Calu3 (cell line): ENCODE measurements around the gene TAOK1. TPM values are rescaled to one million over a fixed set of nuclear protein-coding genes. Genes with fewer than 3 reads are reported as not detected.

Experiments
- BruUV-seq: library from RNA; stranded (reverse); fragments of 400-500 nt; replicated peaks from 2 replicates; lab custom pipeline; 2021; lab: Mats Ljungman, UMichigan
- CTCF ChIA-PET: fragments of 300-600 bp; sonication (Branson Sonifier 250); formaldehyde crosslinking; loops from one replicate; lab custom pipeline; 2022; ENCODE audit warnings: antibody characterized with exemption; lab: Charles Lee
- DNase-seq: peaks from one replicate; pipeline ENCODE4 v3.0.0; 2022
- H3K27ac Mint-ChIP-seq: one replicate; pipeline ENCODE4 v1.8.0; 2022; ENCODE audit warnings: mixed read lengths; ENCODE audit not compliant: unreplicated experiment
- H3K27me3 Mint-ChIP-seq: one replicate; pipeline ENCODE4 v1.8.0; 2022; ENCODE audit warnings: mixed read lengths; ENCODE audit not compliant: unreplicated experiment
- H3K36me3 Mint-ChIP-seq: one replicate; pipeline ENCODE4 v1.8.0; 2022; ENCODE audit warnings: mild to moderate bottlenecking, moderate library complexity, mixed read lengths; ENCODE audit not compliant: insufficient read depth, unreplicated experiment
- H3K4me1 Mint-ChIP-seq: one replicate; pipeline ENCODE4 v1.8.0; 2022; ENCODE audit warnings: mild to moderate bottlenecking, low read depth, mixed read lengths; ENCODE audit not compliant: unreplicated experiment
- H3K4me3 Mint-ChIP-seq: one replicate; pipeline ENCODE4 v1.8.0; 2022; ENCODE audit warnings: mild to moderate bottlenecking, low read depth, moderate library complexity, mixed read lengths; ENCODE audit not compliant: unreplicated experiment
- H3K9me3 Mint-ChIP-seq: one replicate; pipeline ENCODE4 v1.8.0; 2022; ENCODE audit warnings: low read depth, mixed read lengths; ENCODE audit not compliant: unreplicated experiment
- intact Hi-C: fragments of 100-400 bp; cut with micrococcal nuclease; formaldehyde crosslinking; loops from one replicate; pipeline ENCODE4 v1.10.0; 2022; ENCODE audit not compliant: unreplicated experiment
- total RNA-seq: library from RNA; stranded (reverse); gene quantifications from 2 replicates; pipeline ENCODE4 v1.2.3, GENCODE V29; 2022
- TF ChIP-seq, protein P1 (sequence below): fragments of 200-600 bp; IDR thresholded peaks from one replicate; pipeline ENCODE4 v1.8.0; 2022; ENCODE audit warnings: antibody characterized with exemption; ENCODE audit not compliant: unreplicated experiment

The TAOK1 gene
- total RNA-seq, 1 experiment from 2014 or later, result 78.1 TPM

DNA sequence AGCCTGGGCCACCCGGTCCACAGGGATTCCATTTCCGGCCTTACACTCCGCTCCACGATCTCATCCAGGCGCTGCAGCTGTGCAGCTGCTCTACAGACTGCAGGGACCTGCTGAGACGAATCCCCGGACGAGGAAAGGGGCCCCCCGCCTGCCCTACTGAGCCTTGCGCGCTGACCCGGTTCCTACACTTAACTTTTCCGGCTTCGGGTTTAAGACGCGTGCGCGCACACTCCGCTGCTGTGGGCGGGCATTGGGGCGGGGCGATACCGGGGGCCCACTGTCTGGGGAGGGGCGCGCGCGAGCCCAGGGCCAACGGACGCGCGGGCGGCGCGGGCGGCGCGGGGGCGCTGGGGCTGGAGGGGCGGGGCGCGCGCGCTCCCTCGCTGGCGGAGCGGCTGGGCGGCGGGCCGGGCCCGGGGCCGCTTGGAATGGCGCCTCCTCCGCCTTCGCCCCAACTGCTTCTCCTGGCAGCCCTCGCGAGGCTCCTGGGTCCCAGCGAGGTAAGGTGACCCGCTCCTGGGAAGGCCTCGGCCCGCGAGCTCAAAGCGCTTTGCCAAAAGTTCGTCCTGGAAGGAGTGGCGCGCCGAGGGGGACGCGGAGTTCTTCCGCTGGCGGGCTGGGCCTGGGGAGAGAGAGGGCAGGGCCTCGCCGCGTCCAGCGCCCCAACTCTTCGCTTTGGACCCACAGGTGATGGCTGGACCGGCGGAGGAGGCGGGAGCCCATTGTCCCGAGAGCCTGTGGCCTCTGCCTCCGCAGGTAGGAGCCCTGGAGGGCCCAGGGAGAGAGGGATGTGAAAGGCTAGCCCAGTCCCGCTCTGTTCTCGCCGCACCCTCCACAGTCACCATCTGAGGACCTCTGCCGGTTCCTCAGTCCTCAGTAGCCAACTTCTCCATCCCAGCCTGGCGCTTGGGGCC is 178.4 kb downstream of the TAOK1 start, which contains the start of gene TP53I13:
Gene TP53I13, plus strand, starts transcription at position 371 of the 914 bp plus-strand sequence. Its CDS starts 58 bp downstream, at position 429.
- CTCF ChIA-PET, result interaction anchor here (1.8 to 2.6 kb wide), 2 partner anchors 23 to 49 kb away, joined by 5 to 7 read pairs; no protein-coding TSS in a partner anchor

DNA sequence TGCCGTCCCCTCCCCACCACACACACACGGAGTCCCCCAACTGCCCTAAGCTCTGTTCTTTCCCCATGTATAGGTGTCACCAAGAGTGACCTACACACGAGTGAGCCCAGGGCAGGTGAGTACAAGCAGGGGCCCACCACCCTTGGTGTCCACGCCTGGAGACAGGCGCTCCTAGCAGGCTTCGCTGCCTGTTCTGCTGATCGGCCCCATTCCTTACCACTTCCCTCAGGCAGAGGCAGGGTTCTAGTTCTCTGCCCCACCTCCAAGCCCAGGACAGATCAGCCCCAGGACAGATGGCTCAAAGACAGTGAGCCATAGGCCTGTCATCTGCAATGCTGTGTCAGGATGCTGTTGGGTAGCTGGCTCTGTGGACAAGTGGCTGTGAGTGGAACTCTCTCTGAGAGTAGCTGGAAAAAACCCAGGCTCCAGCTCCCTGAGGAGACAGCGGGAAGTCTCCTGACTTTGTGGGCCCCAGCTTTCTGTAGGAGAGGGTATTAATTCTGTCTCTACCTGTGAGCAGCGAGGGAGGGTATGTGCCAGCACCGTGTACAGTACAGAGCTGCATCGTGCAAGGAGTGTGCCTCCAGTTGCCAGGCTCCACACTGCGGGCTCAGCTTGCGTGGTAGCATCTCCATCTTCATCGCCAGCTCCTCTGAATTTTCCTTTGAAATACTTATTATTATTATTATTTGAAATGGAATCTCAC is 179.2 kb downstream of the TAOK1 start:
- no peaks in the 10 kb centered on the region for H3K4me1 Mint-ChIP-seq
- CTCF ChIA-PET, result interaction anchor here (1.8 to 2.6 kb wide), 2 partner anchors 22 to 48 kb away, joined by 5 to 7 read pairs; no protein-coding TSS in a partner anchor
- H3K27me3 Mint-ChIP-seq, result no peaks in the 10 kb centered on the region
- no peak for DNase-seq
- TSS peak; percentile 17 for BruUV-seq
- TF ChIP-seq, protein P1, sequence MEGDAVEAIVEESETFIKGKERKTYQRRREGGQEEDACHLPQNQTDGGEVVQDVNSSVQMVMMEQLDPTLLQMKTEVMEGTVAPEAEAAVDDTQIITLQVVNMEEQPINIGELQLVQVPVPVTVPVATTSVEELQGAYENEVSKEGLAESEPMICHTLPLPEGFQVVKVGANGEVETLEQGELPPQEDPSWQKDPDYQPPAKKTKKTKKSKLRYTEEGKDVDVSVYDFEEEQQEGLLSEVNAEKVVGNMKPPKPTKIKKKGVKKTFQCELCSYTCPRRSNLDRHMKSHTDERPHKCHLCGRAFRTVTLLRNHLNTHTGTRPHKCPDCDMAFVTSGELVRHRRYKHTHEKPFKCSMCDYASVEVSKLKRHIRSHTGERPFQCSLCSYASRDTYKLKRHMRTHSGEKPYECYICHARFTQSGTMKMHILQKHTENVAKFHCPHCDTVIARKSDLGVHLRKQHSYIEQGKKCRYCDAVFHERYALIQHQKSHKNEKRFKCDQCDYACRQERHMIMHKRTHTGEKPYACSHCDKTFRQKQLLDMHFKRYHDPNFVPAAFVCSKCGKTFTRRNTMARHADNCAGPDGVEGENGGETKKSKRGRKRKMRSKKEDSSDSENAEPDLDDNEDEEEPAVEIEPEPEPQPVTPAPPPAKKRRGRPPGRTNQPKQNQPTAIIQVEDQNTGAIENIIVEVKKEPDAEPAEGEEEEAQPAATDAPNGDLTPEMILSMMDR, result no peak
- peak overlapping the region; percentile 85 for H3K4me3 Mint-ChIP-seq
- H3K36me3 Mint-ChIP-seq, result peaks cover 54% of the 10 kb centered on the region
- H3K27ac Mint-ChIP-seq, result peak overlapping the region; percentile 72
- intact Hi-C loops, result no loop called here
- H3K9me3 Mint-ChIP-seq, result no peaks in the 10 kb centered on the region

More for the DNA sequence above, 178.4 kb downstream of the TAOK1 start, which contains the start of gene TP53I13:
- no TSS peak for BruUV-seq
- Mint-ChIP-seq H3K4me1 (no peaks in the 10 kb centered on the region), H3K9me3 (no peaks in the 10 kb centered on the region), H3K36me3 (peaks cover 50% of the 10 kb centered on the region), H3K4me3 (peak within 1 kb of the TSS; percentile 85), H3K27me3 (no peaks in the 10 kb centered on the region), H3K27ac (peak within 1 kb of the TSS; percentile 72)
- TF ChIP-seq, protein P1, result no peak
- intact Hi-C loops, result no loop called here
- peak; percentile 90 for DNase-seq

DNA sequence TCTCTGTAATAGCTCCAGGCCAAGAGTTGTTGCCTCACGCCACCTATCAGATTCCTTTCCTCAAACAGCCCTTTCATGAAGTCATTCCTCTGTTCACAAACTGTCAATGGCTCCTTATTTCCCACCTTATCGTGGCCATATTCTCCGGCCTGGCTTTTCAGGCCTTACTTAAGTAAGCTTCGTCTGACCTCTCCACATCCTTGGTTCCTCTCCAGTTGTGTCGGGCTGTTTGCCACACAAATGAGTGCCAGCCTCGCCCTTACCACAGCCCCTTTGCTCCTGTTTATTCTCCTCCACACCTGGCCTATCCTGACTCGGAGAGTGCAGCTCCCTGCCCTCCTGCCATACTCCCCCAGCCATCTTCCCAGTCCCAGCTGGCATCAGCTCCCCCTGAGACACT is 180.4 kb downstream of the TAOK1 start:
- TF ChIP-seq, protein P1, result no peak
- no peaks in the 10 kb centered on the region for H3K4me1 Mint-ChIP-seq
- H3K27ac Mint-ChIP-seq, result no peak overlapping the region
- TSS peak; percentile 48 for BruUV-seq
- H3K9me3 Mint-ChIP-seq, result no peaks in the 10 kb centered on the region
- H3K27me3 Mint-ChIP-seq, result no peaks in the 10 kb centered on the region
- H3K4me3 Mint-ChIP-seq, result peak overlapping the region; percentile 19
- CTCF ChIA-PET, result interaction anchor here (0.9 kb wide), 1 partner anchor 361 kb away, joined by 3 read pairs; no protein-coding TSS in a partner anchor
- DNase-seq, result no peak
- H3K36me3 Mint-ChIP-seq, result peaks cover 57% of the 10 kb centered on the region
- intact Hi-C loops, result no loop called here

DNA sequence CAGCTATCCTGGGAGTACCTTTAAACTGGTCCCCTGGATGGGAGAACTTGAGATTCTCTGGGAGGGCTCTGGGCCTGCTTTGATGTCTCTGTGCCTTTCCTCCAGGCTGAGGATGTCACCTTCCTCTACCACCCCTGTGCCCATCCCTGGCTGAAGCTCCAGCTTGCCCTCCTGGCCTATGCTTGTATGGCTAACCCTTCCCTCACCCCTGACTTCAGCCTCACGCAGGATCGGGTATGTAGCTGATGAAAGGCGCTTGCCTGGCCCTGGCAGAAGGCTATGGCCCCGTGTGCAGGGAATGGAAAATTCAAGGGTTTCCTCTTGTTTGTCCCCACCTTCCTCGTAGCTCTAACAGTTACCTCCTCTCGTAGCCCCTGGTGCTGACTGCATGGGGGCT is 181.3 kb downstream of the TAOK1 start:
- peaks cover 57% of the 10 kb centered on the region for H3K36me3 Mint-ChIP-seq
- intact Hi-C loops, result no loop called here
- CTCF ChIA-PET, result interaction anchor here (0.5 kb wide), 1 partner anchor 8 kb away, joined by 3 read pairs; no protein-coding TSS in a partner anchor
- H3K27ac Mint-ChIP-seq, result no peak overlapping the region
- no peak for DNase-seq
- H3K27me3 Mint-ChIP-seq, result no peaks in the 10 kb centered on the region
- H3K9me3 Mint-ChIP-seq, result no peaks in the 10 kb centered on the region
- no peaks in the 10 kb centered on the region for H3K4me1 Mint-ChIP-seq
- BruUV-seq, result no TSS peak
- no peak overlapping the region for H3K4me3 Mint-ChIP-seq
- TF ChIP-seq, protein P1, result no peak
